PC-9 (cell line): ENCODE measurements around the gene RNF187. TPM values are rescaled to one million over a fixed set of nuclear protein-coding genes. Genes with fewer than 3 reads are reported as not detected.

Experiments used
- BruUV-seq: library from RNA; stranded (reverse); fragments of 400-500 nt; replicated peaks from 2 replicates; lab custom pipeline; 2021; lab: Mats Ljungman, UMichigan
- CTCF ChIA-PET: fragments of 300-600 bp; sonication (Branson Sonifier 250); formaldehyde crosslinking; loops from one replicate; lab custom pipeline; 2022; ENCODE audit warnings: antibody characterized with exemption; lab: Charles Lee
- POLR2A ChIA-PET: fragments of 300-600 bp; sonication (Branson Sonifier 250); formaldehyde crosslinking; loops from one replicate; lab custom pipeline; 2022; ENCODE audit warnings: antibody characterized with exemption; ENCODE audit not compliant: unreplicated experiment; lab: Charles Lee
- DNase-seq, 2 experiments: peaks; one replicate each; pipeline versions ENCODE4 v3.0.0 to v3.0.0-alpha.2; 2015 to 2022; ENCODE audit warnings: mixed read lengths in 1 of 2
- H2AFZ ChIP-seq: fragments of 200-600 bp; sonication (generic); 2 replicates; pipeline ENCODE4 v1.8.1; 2017; ENCODE audit warnings: antibody characterized with exemption
- H3F3A ChIP-seq: fragments of 200-600 bp; sonication (generic); 2 replicates; pipeline ENCODE4 v1.8.1; 2017; ENCODE audit warnings: antibody characterized with exemption, mild to moderate bottlenecking, low read depth; ENCODE audit not compliant: insufficient read depth
- H3K27ac ChIP-seq: fragments of 200-600 bp; sonication (generic); 2 replicates; pipeline ENCODE4 v1.6.1; 2016; ENCODE audit warnings: mixed run types
- H3K27me3 ChIP-seq: fragments of 200-600 bp; sonication (generic); 2 replicates; pipeline ENCODE4 v1.6.1; 2016; ENCODE audit warnings: low read depth, mixed run types; ENCODE audit not compliant: insufficient read depth
- H3K36me3 ChIP-seq: fragments of 200-600 bp; sonication (generic); 2 replicates; pipeline ENCODE4 v1.6.1; 2016; ENCODE audit warnings: low read depth, mixed run types
- H3K4me1 ChIP-seq: fragments of 200-600 bp; sonication (generic); replicated peaks from 2 replicates; pipeline ENCODE4 v1.6.1; 2016; ENCODE audit warnings: mixed run types; ENCODE audit not compliant: insufficient read depth
- H3K4me2 ChIP-seq: fragments of 200-600 bp; sonication (generic); 2 replicates; pipeline ENCODE4 v1.6.1; 2017; ENCODE audit warnings: mixed run types
- H3K4me3 ChIP-seq: fragments of 200-600 bp; sonication (generic); 2 replicates; pipeline ENCODE4 v1.6.1; 2016; ENCODE audit warnings: mixed run types
- H3K79me2 ChIP-seq: fragments of 200-600 bp; sonication (generic); 2 replicates; pipeline ENCODE4 v1.6.1; 2017; ENCODE audit warnings: low read depth, mixed run types
- H3K9me2 ChIP-seq: fragments of 200-600 bp; sonication (generic); 2 replicates; pipeline ENCODE4 v1.8.1; 2017; ENCODE audit warnings: mild to moderate bottlenecking; ENCODE audit not compliant: insufficient read depth
- H3K9me3 ChIP-seq: fragments of 200-600 bp; sonication (generic); 2 replicates; pipeline ENCODE4 v1.8.1; 2016; ENCODE audit warnings: low read depth; ENCODE audit not compliant: insufficient read depth
- H4K20me1 ChIP-seq: fragments of 200-600 bp; sonication (generic); 2 replicates; pipeline ENCODE4 v1.8.1; 2017; ENCODE audit not compliant: insufficient read depth
- CTCF ChIP-seq: fragments of 200-600 bp; sonication (generic); conservative IDR thresholded peaks from 2 replicates; pipeline ENCODE4 v1.6.1; 2017; ENCODE audit warnings: mixed run types, antibody characterized with exemption, mild to moderate bottlenecking, moderate library complexity
- EZH2 ChIP-seq: fragments of 200-600 bp; sonication (generic); IDR thresholded peaks from 2 replicates; pipeline ENCODE4 v1.8.0; 2017; ENCODE audit warnings: antibody characterized with exemption, low read depth
- intact Hi-C: fragments of 100-400 bp; cut with micrococcal nuclease; formaldehyde crosslinking; loops from one replicate; pipeline ENCODE4 v1.10.0; 2022; ENCODE audit not compliant: unreplicated experiment
- total RNA-seq: library from RNA; stranded (reverse); gene quantifications from 2 replicates; pipeline ENCODE4 v1.2.3, GENCODE V29; 2021

RNF187 gene
- total RNA-seq, 1 experiment from 2014 or later: 182 TPM

- CTCF ChIA-PET: no interaction called here
Observed at GRCh38 chr1:228477263-228477662, 9.9 kb upstream of the RNF187 start.

GRCh38 chr1:228478326-228478725 is 8.9 kb upstream of the RNF187 start:
- CTCF ChIA-PET: no interaction called here
- H3F3A ChIP-seq: no peaks in the 10 kb centered on the region
- no peak overlapping the region for H3K27ac ChIP-seq
- no peaks in the 10 kb centered on the region for H3K36me3 ChIP-seq
- H3K27me3 ChIP-seq: no peaks in the 10 kb centered on the region
- no peaks in the 10 kb centered on the region for H3K4me1 ChIP-seq
- BruUV-seq: no TSS peak
- no peak overlapping the region for H3K4me2 ChIP-seq
- H3K9me3 ChIP-seq: no peaks in the 10 kb centered on the region
- no peak overlapping the region for H2AFZ ChIP-seq
- H4K20me1 ChIP-seq: no peaks in the 10 kb centered on the region
- POLR2A ChIA-PET: no interaction called here
- no peaks in the 10 kb centered on the region for H3K9me2 ChIP-seq
- no peak overlapping the region for H3K4me3 ChIP-seq
- intact Hi-C loops: no loop called here
- no peak for DNase-seq
- no peaks in the 10 kb centered on the region for H3K79me2 ChIP-seq
- TF ChIP-seq CTCF: no peak
- no peak for TF ChIP-seq EZH2

More at GRCh38 chr1:228477263-228477662, 9.9 kb upstream of the RNF187 start:
- no peak overlapping the region for H3K4me3 ChIP-seq
- POLR2A ChIA-PET: no interaction called here
- no peaks in the 10 kb centered on the region for H3K79me2 ChIP-seq
- TF ChIP-seq EZH2 (no peak), CTCF (no peak)
- H3K36me3 ChIP-seq: no peaks in the 10 kb centered on the region
- no peaks in the 10 kb centered on the region for H3F3A ChIP-seq
- intact Hi-C loops: no loop called here
- no peak overlapping the region for H2AFZ ChIP-seq
- no peaks in the 10 kb centered on the region for H3K9me2 ChIP-seq
- no peaks in the 10 kb centered on the region for H4K20me1 ChIP-seq
- no peak overlapping the region for H3K4me2 ChIP-seq
- H3K9me3 ChIP-seq: no peaks in the 10 kb centered on the region
- H3K27ac ChIP-seq: no peak overlapping the region
- no peaks in the 10 kb centered on the region for H3K27me3 ChIP-seq
- BruUV-seq: no TSS peak
- H3K4me1 ChIP-seq: no peaks in the 10 kb centered on the region
- DNase-seq: no peak

- DNase-seq: no peak
- no peaks in the 10 kb centered on the region for H3K4me1 ChIP-seq
- no peaks in the 10 kb centered on the region for H3K79me2 ChIP-seq
- no peaks in the 10 kb centered on the region for H3K9me2 ChIP-seq
- H3F3A ChIP-seq: no peaks in the 10 kb centered on the region
- no TSS peak for BruUV-seq
- POLR2A ChIA-PET: no interaction called here
- no peaks in the 10 kb centered on the region for H4K20me1 ChIP-seq
- CTCF ChIA-PET: interaction anchor here (0.6 to 0.7 kb wide), 3 partner anchors 247 to 509 kb away, joined by 3 to 9 read pairs (median 3); no protein-coding TSS in a partner anchor
- no peaks in the 10 kb centered on the region for H3K9me3 ChIP-seq
- no peak overlapping the region for H3K4me3 ChIP-seq
- TF ChIP-seq CTCF (no peak), EZH2 (no peak)
- H3K36me3 ChIP-seq: no peaks in the 10 kb centered on the region
- no peak overlapping the region for H2AFZ ChIP-seq
- H3K4me2 ChIP-seq: no peak overlapping the region
- intact Hi-C loops: no loop called here
- H3K27ac ChIP-seq: no peak overlapping the region
- H3K27me3 ChIP-seq: no peaks in the 10 kb centered on the region
Observed at GRCh38 chr1:228478912-228479711, 8.1 kb upstream of the RNF187 start.
